Measurements from ENCODE around the gene TEX36. TPM values are rescaled to one million over a fixed set of nuclear protein-coding genes. Genes with fewer than 3 reads are reported as not detected.

Gene TEX36
- total RNA-seq, 1 donor from 2014 or later, result not detected

DNA sequence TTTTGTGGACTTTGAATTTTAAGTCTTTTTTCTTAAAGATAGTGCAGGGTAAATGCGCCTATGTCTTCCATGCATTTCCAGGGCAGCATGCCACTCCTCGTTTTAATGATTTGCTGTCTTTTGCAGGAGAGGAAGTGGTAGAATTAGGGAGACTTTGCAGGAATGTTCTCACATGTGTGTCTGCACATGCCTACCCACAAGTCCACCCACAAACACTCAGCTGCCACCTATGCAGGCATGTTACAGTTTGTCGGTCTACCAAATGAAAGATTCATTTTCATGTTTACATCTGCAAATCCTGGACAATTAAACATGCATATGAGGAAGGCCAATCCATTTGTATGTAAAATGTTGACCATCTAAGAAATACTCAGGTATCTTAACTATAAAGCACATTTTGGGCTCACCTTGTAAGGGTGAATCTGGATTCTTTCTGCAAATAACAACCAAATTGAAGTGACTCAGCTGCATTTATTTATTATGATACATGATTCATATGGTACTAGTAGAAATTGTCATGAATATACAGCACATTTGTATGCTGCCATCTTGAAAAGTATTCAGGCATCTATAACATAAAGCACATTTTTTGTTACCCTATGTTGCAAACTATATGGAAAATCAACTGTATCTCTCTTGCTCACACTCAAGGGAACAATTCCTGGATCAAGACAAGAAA is 4.7 kb upstream of the TEX36 start:
- intact Hi-C loops (cut with DNase I), result no loop called here
- H3K9me3 ChIP-seq, result no peaks in the 10 kb centered on the region
- H3K4me1 ChIP-seq, result no peaks in the 10 kb centered on the region
- H3K27me3 ChIP-seq, result no peaks in the 10 kb centered on the region
- no peak overlapping the region for H3K4me3 ChIP-seq
- no peaks in the 10 kb centered on the region for H3K36me3 ChIP-seq
- no peak overlapping the region for H3K27ac ChIP-seq
- TF ChIP-seq, protein P1, sequence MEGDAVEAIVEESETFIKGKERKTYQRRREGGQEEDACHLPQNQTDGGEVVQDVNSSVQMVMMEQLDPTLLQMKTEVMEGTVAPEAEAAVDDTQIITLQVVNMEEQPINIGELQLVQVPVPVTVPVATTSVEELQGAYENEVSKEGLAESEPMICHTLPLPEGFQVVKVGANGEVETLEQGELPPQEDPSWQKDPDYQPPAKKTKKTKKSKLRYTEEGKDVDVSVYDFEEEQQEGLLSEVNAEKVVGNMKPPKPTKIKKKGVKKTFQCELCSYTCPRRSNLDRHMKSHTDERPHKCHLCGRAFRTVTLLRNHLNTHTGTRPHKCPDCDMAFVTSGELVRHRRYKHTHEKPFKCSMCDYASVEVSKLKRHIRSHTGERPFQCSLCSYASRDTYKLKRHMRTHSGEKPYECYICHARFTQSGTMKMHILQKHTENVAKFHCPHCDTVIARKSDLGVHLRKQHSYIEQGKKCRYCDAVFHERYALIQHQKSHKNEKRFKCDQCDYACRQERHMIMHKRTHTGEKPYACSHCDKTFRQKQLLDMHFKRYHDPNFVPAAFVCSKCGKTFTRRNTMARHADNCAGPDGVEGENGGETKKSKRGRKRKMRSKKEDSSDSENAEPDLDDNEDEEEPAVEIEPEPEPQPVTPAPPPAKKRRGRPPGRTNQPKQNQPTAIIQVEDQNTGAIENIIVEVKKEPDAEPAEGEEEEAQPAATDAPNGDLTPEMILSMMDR (IDR thresholded peaks at IDR 0.05), result no peak
- DNase-seq (ENCODE audit: low spot score in 2 of 2), result no peak

DNA sequence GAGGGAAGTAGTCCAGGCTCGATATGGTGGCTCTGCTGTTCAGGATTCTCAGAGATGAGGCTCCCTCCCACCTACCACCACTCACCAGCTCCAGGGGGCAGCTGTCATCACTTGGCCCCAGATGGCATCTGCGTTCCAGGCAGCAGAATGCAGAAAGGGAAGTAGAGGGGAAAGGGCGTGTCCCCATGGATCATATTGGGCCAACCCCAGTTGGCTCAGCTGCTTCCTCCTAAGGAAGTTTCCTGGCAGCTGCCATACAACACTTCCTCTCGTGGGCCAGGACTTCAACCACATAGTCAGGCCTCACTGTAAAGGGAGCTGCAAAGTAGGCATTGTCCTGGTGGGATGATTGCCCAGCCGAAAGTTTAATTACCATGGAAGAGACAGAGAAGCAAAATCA is 1.6 kb upstream of the TEX36 start:
- Histone ChIP-seq H3K4me1 (no peaks in the 10 kb centered on the region), H3K9me3 (no peaks in the 10 kb centered on the region), H3K36me3 (no peaks in the 10 kb centered on the region), H3K27me3 (no peaks in the 10 kb centered on the region), H3K4me3 (no peak overlapping the region), H3K27ac (no peak overlapping the region)
- intact Hi-C loops (cut with DNase I), result no loop called here
- TF ChIP-seq, protein P1 (IDR thresholded peaks at IDR 0.05), result no peak
- no peak for DNase-seq (ENCODE audit: low spot score in 2 of 2)

DNA sequence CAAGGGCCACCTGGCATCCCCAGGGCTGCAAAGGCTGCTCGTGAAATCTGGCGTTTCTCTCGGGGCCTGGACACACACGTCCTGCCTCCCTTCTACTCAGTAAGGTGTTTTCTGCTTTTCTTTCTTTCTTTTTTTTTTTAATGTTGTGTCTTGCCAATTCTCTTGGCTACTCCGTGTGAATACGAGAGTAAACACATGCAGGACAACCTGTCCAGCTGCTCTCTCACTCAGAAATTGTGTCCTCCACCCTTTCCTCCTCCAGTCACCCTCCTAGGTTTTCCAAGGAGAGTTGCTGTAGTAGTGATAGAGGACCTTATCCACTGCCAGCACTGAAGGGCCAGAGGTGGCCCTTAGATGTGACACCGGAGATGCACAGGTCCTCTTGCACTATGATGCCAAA is 858 bp upstream of the TEX36 start:
- Histone ChIP-seq H3K27me3 (no peaks in the 10 kb centered on the region), H3K9me3 (no peaks in the 10 kb centered on the region), H3K4me1 (no peaks in the 10 kb centered on the region), H3K36me3 (no peaks in the 10 kb centered on the region), H3K4me3 (no peak overlapping the region), H3K27ac (no peak overlapping the region)
- intact Hi-C loops (cut with DNase I), result no loop called here
- TF ChIP-seq, protein P1 (IDR thresholded peaks at IDR 0.05), result no peak
- DNase-seq (ENCODE audit: low spot score in 2 of 2), result no peak

DNA sequence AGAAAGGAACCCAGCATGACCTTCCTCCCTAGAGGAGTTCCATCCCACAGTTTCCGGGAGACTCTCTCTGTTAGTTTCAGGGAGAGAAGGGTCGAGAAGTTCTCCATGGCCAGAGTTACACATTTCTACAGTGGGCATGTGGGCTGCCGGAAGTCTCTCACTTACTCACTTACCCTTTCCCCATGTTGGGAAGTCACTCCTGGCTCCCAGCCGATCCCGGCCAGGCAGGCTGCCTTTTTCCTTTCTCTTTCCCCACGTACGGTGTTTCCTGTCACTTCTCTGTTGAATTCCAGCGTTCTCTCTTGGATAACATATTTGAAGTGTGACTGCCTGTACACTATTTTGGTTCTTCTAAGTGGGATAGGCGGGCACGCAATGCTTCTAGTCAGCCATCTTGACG is 3.5 kb downstream of the TEX36 start:
- Histone ChIP-seq H3K4me3 (no peak overlapping the region), H3K9me3 (peaks cover 0 to 6% of the 10 kb centered on the region in 2 donors), H3K4me1 (no peaks in the 10 kb centered on the region), H3K27me3 (no peaks in the 10 kb centered on the region), H3K36me3 (no peaks in the 10 kb centered on the region), H3K27ac (no peak overlapping the region)
- DNase-seq (ENCODE audit: low spot score in 2 of 2), result no peak
- intact Hi-C loops (cut with DNase I), result no loop called here
- TF ChIP-seq, protein P1 (IDR thresholded peaks at IDR 0.05), result no peak

DNA sequence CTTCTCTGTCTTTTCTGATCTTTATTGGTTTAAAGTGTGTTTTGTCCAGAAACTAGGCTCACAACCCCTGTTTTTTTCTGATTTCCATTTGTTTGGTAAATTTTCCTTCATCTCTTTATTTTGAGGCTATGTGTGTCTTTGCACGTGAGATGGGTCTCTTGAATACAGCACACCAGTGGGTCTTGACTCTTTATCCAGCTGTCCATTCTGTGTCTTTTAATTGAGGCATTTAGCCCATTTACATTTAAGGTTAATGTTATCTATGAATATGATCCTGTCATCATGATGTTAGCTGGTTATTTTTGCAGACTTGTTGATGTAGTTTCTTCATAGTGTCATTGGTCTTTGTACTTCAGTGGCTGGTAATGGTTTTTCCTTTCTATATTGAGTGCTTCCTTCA is 10.1 kb downstream of the TEX36 start:
- intact Hi-C loops (cut with DNase I), result no loop called here
- TF ChIP-seq, protein P1 (IDR thresholded peaks at IDR 0.05), result no peak
- H3K9me3 ChIP-seq, result peaks cover 0 to 6% of the 10 kb centered on the region in 2 donors

DNA sequence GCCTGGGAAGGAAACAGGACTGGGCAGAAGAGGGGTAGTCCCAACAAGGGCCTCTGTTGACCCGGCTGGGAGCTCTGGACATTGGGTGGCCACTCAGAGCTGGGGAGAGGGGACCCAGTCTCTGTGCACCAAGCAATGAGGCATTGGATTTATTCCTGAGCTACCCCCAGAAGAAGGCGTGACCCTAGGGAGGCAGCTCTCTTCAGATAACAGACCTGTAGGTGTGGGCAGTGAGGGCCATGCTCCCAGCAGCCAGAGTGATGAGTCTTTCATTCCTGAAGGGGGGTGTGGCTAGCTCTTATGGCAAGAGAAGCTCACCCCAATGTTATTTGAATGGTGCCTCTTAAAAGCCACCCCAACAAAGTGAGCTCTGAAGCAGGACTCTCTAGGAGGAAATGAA is 20.4 kb downstream of the TEX36 start:
- DNase-seq (ENCODE audit: low spot score in 2 of 2), result no peak
- Histone ChIP-seq H3K27me3 (no peaks in the 10 kb centered on the region), H3K4me1 (no peaks in the 10 kb centered on the region), H3K27ac (no peak overlapping the region), H3K9me3 (no peaks in the 10 kb centered on the region), H3K36me3 (no peaks in the 10 kb centered on the region), H3K4me3 (no peak overlapping the region)
- TF ChIP-seq, protein P1 (IDR thresholded peaks at IDR 0.05), result no peak
- intact Hi-C loops (cut with DNase I), result no loop called here

More for the DNA sequence above, 10.1 kb downstream of the TEX36 start:
- Histone ChIP-seq H3K4me1 (no peaks in the 10 kb centered on the region), H3K27me3 (no peaks in the 10 kb centered on the region), H3K36me3 (no peaks in the 10 kb centered on the region), H3K27ac (no peak overlapping the region), H3K4me3 (no peak overlapping the region)
- no peak for DNase-seq (ENCODE audit: low spot score in 2 of 2)
